Astrocyte (in vitro differentiated cells and primary cell): Measurements from ENCODE around the gene PGRMC2.

Source experiments
- EZH2 ChIP-seq: IDR thresholded peaks from 2 replicates; pipeline ENCODE4 v1.6.1; 2012; ENCODE audit warnings: mild to moderate bottlenecking, low read length, inconsistent platforms; ENCODE audit not compliant: insufficient read depth
- TF ChIP-seq, protein P1 (sequence below): IDR thresholded peaks from 2 replicates; pipeline ENCODE4 v1.5.1; 2011; ENCODE audit warnings: low read depth, mild to moderate bottlenecking, inconsistent platforms, low read length, moderate library complexity; ENCODE audit not compliant: insufficient read depth

DNA sequence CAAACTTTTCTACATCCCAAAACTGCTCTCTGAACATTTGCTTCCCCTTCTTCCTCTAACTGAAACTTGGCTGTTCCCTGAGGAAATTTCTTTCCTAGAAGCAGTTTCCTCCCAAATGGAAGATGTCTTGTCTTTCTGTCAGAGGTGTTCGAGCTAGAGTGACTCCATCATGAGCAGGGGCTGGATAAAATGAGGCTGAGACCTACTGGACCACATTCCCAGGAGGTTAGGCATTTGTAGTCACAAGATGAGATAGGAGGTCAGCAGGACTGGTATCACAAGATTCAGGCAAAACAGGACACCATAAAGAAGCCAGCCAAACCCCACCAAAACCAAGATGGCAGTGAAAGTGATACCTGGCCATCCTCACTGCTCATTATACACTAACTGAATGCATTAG lies 35.8 kb upstream of the PGRMC2 start:
- TF ChIP-seq, protein P1, sequence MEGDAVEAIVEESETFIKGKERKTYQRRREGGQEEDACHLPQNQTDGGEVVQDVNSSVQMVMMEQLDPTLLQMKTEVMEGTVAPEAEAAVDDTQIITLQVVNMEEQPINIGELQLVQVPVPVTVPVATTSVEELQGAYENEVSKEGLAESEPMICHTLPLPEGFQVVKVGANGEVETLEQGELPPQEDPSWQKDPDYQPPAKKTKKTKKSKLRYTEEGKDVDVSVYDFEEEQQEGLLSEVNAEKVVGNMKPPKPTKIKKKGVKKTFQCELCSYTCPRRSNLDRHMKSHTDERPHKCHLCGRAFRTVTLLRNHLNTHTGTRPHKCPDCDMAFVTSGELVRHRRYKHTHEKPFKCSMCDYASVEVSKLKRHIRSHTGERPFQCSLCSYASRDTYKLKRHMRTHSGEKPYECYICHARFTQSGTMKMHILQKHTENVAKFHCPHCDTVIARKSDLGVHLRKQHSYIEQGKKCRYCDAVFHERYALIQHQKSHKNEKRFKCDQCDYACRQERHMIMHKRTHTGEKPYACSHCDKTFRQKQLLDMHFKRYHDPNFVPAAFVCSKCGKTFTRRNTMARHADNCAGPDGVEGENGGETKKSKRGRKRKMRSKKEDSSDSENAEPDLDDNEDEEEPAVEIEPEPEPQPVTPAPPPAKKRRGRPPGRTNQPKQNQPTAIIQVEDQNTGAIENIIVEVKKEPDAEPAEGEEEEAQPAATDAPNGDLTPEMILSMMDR: no peak
- no peak for TF ChIP-seq EZH2
